MM.1S (cell line): ENCODE results near the gene BTK.
"Not testable (repeated sequence)": the region's sequence is repeated elsewhere in the genome, so short reads cannot be mapped to it uniquely, and the experiment has no call there.

Experiments used
- DNase-seq: peaks from one replicate; pipeline ENCODE4 v3.0.0-alpha.2; 2015
- H2AFZ ChIP-seq: fragments of 300-600 bp; sonication (generic); 2 replicates; pipeline ENCODE4 v1.6.0; 2016; ENCODE audit warnings: antibody characterized with exemption, low read length
- H3F3A ChIP-seq: fragments of 300-600 bp; sonication (generic); 2 replicates; pipeline ENCODE4 v1.6.1; 2016; ENCODE audit warnings: mild to moderate bottlenecking, antibody characterized with exemption, low read length, moderate library complexity, mixed read lengths; ENCODE audit not compliant: insufficient read depth
- H3K27ac ChIP-seq: fragments of 300-600 bp; sonication (generic); 2 replicates; pipeline ENCODE4 v1.5.1; 2016; ENCODE audit warnings: mild to moderate bottlenecking, low read length
- H3K27me3 ChIP-seq: fragments of 300-600 bp; sonication (generic); replicated peaks from 2 replicates; pipeline ENCODE4 v1.6.0; 2016; ENCODE audit warnings: low read length; ENCODE audit not compliant: insufficient read depth
- H3K36me3 ChIP-seq: fragments of 300-600 bp; sonication (generic); replicated peaks from 2 replicates; pipeline ENCODE4 v1.6.1; 2016; ENCODE audit warnings: mild to moderate bottlenecking, low read length, mixed read lengths; ENCODE audit not compliant: insufficient read depth
- H3K4me1 ChIP-seq: fragments of 300-600 bp; sonication (generic); 2 replicates; pipeline ENCODE4 v1.6.1; 2016; ENCODE audit warnings: low read length, mixed read lengths
- H3K4me2 ChIP-seq: fragments of 300-600 bp; sonication (generic); 2 replicates; pipeline ENCODE4 v1.6.0; 2016; ENCODE audit warnings: low read depth, low read length
- H3K4me3 ChIP-seq: fragments of 300-600 bp; sonication (generic); 2 replicates; pipeline ENCODE4 v1.5.1; 2016; ENCODE audit warnings: low read length, mixed read lengths
- H3K79me2 ChIP-seq: fragments of 300-600 bp; sonication (generic); 2 replicates; pipeline ENCODE4 v1.6.1; 2016; ENCODE audit warnings: mixed run types, low read length, mixed read lengths
- H3K9ac ChIP-seq: fragments of 300-600 bp; sonication (generic); 2 replicates; pipeline ENCODE4 v1.6.1; 2016; ENCODE audit warnings: low read length, mixed read lengths
- H3K9me2 ChIP-seq: fragments of 300-600 bp; sonication (generic); replicated peaks from 2 replicates; pipeline ENCODE4 v1.6.1; 2016; ENCODE audit warnings: mild to moderate bottlenecking, low read length, mixed read lengths; ENCODE audit not compliant: insufficient read depth
- H3K9me3 ChIP-seq: fragments of 300-600 bp; sonication (generic); replicated peaks from 2 replicates; pipeline ENCODE4 v1.6.1; 2016; ENCODE audit warnings: mild to moderate bottlenecking, low read length, mixed read lengths; ENCODE audit not compliant: insufficient read depth
- H4K20me1 ChIP-seq: fragments of 300-600 bp; sonication (generic); 2 replicates; pipeline ENCODE4 v1.6.1; 2016; ENCODE audit warnings: mild to moderate bottlenecking, low read length, moderate library complexity, mixed read lengths; ENCODE audit not compliant: insufficient read depth
- CTCF ChIP-seq: fragments of 300-600 bp; sonication (generic); IDR thresholded peaks from 2 replicates; pipeline ENCODE4 v1.5.1; 2016; ENCODE audit warnings: antibody characterized with exemption, low read length, mixed read lengths
- EZH2 ChIP-seq: fragments of 300-600 bp; sonication (generic); optimal IDR thresholded peaks from 2 replicates; pipeline ENCODE3; 2017; ENCODE audit warnings: low read depth, mild to moderate bottlenecking, antibody characterized with exemption, low read length, mixed read lengths
- EZH2phosphoT487 ChIP-seq: fragments of 300-600 bp; sonication (generic); IDR thresholded peaks from 2 replicates; pipeline ENCODE4 v1.6.1; 2018; ENCODE audit warnings: antibody characterized with exemption, low read length

The BTK gene

DNA sequence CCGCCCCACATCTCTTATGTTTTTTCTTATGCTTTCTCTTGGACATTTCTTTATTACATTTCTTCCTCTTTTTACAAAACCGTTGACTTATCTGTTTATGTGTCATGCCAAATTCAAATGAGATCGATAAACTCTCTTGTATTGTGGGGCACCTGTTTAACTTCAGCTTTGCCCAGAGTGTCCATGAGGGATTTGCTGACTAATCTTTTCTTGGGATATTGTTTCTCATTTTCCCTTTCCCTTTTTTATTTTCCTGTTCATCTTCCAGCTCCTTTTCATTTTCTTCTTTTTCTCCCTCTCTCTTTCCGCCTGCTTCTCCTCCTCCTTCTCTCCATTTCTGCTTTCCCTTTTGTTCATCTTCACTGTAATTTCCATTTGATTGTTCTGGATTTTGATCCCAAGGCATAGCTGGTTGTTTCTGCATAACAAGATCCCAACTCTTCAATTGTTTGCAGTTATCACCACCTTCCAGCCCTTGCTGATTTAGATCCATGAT lies 48.2 kb downstream of the BTK start:
- Histone ChIP-seq H3K9ac (no peak overlapping the region), H2AFZ (no peak overlapping the region), H3K27ac (no peak overlapping the region), H3K4me3 (no peak overlapping the region), H3K9me2 (no peaks in the 10 kb centered on the region), H3K9me3 (no peaks in the 10 kb centered on the region), H3K79me2 (no peaks in the 10 kb centered on the region), H3K27me3 (no peaks in the 10 kb centered on the region), H3K36me3 (no peaks in the 10 kb centered on the region), H3K4me2 (no peak overlapping the region), H3K4me1 (no peaks in the 10 kb centered on the region), H4K20me1 (no peaks in the 10 kb centered on the region), H3F3A (no peaks in the 10 kb centered on the region)
- DNase-seq = no peak
- TF ChIP-seq EZH2 (no peak), CTCF (no peak), EZH2phosphoT487 (no peak)

- H2AFZ ChIP-seq, H3K9me3 ChIP-seq, H4K20me1 ChIP-seq, H3K36me3 ChIP-seq, H3K9me2 ChIP-seq, H3K79me2 ChIP-seq, H3K4me3 ChIP-seq, H3K27ac ChIP-seq, H3K4me2 ChIP-seq, H3K4me1 ChIP-seq, H3F3A ChIP-seq, H3K9ac ChIP-seq, H3K27me3 ChIP-seq, DNase-seq: not testable (repeated sequence)
These were observed 51.7 kb downstream of the BTK start for GRCh38 chrX:101334310-101334709.

DNA sequence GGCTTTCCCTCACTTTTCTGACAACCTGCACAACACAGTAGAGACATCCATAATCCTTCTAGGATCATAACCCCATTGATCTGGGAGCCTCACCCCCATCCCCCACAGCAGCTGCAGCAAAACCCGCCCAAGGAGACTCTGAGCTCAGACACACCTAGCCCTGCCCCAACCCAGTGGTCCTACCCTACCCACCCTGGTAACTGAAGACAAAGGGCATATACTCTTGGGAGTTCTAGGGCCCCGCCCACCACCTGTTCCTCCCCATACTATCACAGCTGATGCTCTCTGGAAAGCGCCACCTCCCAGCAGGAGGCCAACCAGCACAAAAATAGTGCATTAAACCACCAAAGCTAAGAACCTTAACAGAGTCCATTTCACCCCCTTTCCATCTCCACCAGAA lies 59.4 kb downstream of the BTK start:
- not testable (repeated sequence) for H4K20me1 ChIP-seq, H2AFZ ChIP-seq, H3K36me3 ChIP-seq, H3K4me2 ChIP-seq, H3K79me2 ChIP-seq, H3K9me2 ChIP-seq, H3K27me3 ChIP-seq, DNase-seq, H3K27ac ChIP-seq, H3K4me1 ChIP-seq, H3K9ac ChIP-seq, H3K4me3 ChIP-seq, H3K9me3 ChIP-seq, H3F3A ChIP-seq

DNA sequence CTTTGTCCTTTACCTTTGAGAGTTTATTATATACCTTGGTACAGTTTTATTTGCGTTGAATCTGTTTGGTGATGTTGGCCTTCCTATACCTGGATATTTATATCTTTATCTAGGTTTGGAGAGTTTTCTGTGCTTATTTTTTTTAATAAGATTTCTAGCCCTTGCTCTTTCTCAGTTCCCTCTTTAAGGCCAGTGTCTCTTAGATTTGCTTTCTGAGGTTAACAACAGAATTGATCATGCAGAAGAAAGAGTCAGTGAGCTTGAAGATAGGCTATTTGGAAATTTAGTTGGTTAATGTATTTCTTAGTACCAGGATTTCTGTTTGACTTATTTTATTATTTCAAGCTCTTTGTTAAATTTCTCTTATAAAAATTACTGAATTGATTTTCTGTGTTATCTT lies 82.2 kb downstream of the BTK start:
- no peak overlapping the region for H3K4me2 ChIP-seq
- H3K36me3 ChIP-seq = no peaks in the 10 kb centered on the region
- H3K79me2 ChIP-seq = no peaks in the 10 kb centered on the region
- no peaks in the 10 kb centered on the region for H3F3A ChIP-seq
- no peaks in the 10 kb centered on the region for H3K9me3 ChIP-seq
- no peaks in the 10 kb centered on the region for H3K4me1 ChIP-seq
- H3K9me2 ChIP-seq = no peaks in the 10 kb centered on the region
- no peak overlapping the region for H3K27ac ChIP-seq
- no peak overlapping the region for H2AFZ ChIP-seq
- H3K4me3 ChIP-seq = no peak overlapping the region
- TF ChIP-seq CTCF (no peak), EZH2 (no peak), EZH2phosphoT487 (no peak)
- no peaks in the 10 kb centered on the region for H4K20me1 ChIP-seq
- no peak for DNase-seq
- H3K27me3 ChIP-seq = no peaks in the 10 kb centered on the region
- H3K9ac ChIP-seq = no peak overlapping the region
